ENCODE results near the gene ANKRD9.

- no peak for TF ChIP-seq EZH2 (IDR thresholded peaks at IDR 0.05; ENCODE audit: borderline replicate concordance)
- TF ChIP-seq CTCF (IDR thresholded peaks at IDR 0.05; ENCODE audit: poor library complexity) = no peak
- no peak for TF ChIP-seq EZH2phosphoT487 (IDR thresholded peaks at IDR 0.05; ENCODE audit: low read depth, severe bottlenecking, unreplicated experiment)
These were observed 5.1 kb downstream of the ANKRD9 start for GRCh38 chr14:102504328-102504999.

Measured in hepatocyte (in vitro differentiated cells).